PFSK-1 (cell line): ENCODE data around the gene TCOF1.

Experiments used
- FOXP2 ChIP-seq: optimal IDR thresholded peaks from 2 replicates; pipeline ENCODE3; 2011; ENCODE audit warnings: borderline replicate concordance, control low read depth, inconsistent platforms; ENCODE audit not compliant: insufficient read depth; ENCODE audit errors: extremely low read length, extremely low read depth
- POLR2AphosphoS5 ChIP-seq: IDR thresholded peaks from 2 replicates; pipeline ENCODE4 v1.6.1; 2012; ENCODE audit warnings: low read depth, mild to moderate bottlenecking, control low read depth, low read length, moderate library complexity
- REST ChIP-seq, 2 experiments: IDR thresholded peaks; 2 replicates each; pipeline versions ENCODE4 v1.6.1 to v1.8.0; 2011 to 2012; ENCODE audit warnings: low read depth in 2 of 2, low read length in 2 of 2, control low read depth in 1 of 2, inconsistent platforms in 1 of 2, mild to moderate bottlenecking in 1 of 2, moderate library complexity in 1 of 2; ENCODE audit not compliant: insufficient read depth in 1 of 2
- SIN3A ChIP-seq: IDR thresholded peaks from 2 replicates; pipeline ENCODE4 v1.6.1; 2012; ENCODE audit warnings: mild to moderate bottlenecking, low read length, moderate library complexity, borderline replicate concordance; ENCODE audit not compliant: insufficient read depth
- TAF1 ChIP-seq: IDR thresholded peaks from 2 replicates; pipeline ENCODE4 v1.6.1; 2012; ENCODE audit warnings: low read length, control low read depth, borderline replicate concordance; ENCODE audit not compliant: insufficient read depth

The TCOF1 gene

GRCh38 chr5:150402901-150403342, 45.4 kb downstream of the TCOF1 start:
- TF ChIP-seq FOXP2 (no peak), REST (IDR thresholded peaks at IDR 0.05; ENCODE audit: insufficient read depth in 1 of 2, low read depth in 2 of 2, low read length in 2 of 2) (no peak), POLR2AphosphoS5 (no peak), SIN3A (no peak), TAF1 (no peak)

GRCh38 chr5:150404121-150404520, 46.6 kb downstream of the TCOF1 start:
- TF ChIP-seq POLR2AphosphoS5 (no peak), REST (IDR thresholded peaks at IDR 0.05; ENCODE audit: insufficient read depth in 1 of 2, low read depth in 2 of 2, low read length in 2 of 2) (no peak), SIN3A (no peak), FOXP2 (no peak), TAF1 (no peak)

- TF ChIP-seq TAF1 = no peak
- no peak for TF ChIP-seq POLR2AphosphoS5
- TF ChIP-seq SIN3A = no peak
- no peak for TF ChIP-seq REST (IDR thresholded peaks at IDR 0.05; ENCODE audit: insufficient read depth in 1 of 2, low read depth in 2 of 2, low read length in 2 of 2)
- TF ChIP-seq FOXP2 = no peak
Observed at GRCh38 chr5:150404535-150404934, 47.0 kb downstream of the TCOF1 start.

GRCh38 chr5:150404941-150405816, 47.7 kb downstream of the TCOF1 start:
- TF ChIP-seq REST (IDR thresholded peaks at IDR 0.05; ENCODE audit: insufficient read depth in 1 of 2, low read depth in 2 of 2, low read length in 2 of 2) (no peak), POLR2AphosphoS5 (no peak), FOXP2 (no peak), TAF1 (no peak), SIN3A (no peak)
